GM19240 (cell line): Measurements from ENCODE around the gene RBPJL.
A peak's percentile ranks its signal among the peaks of the same experiment; 100 is the strongest.

Experiments
- DNase-seq: peaks from one replicate; pipeline ENCODE4 v3.0.0; 2011; ENCODE audit warnings: low spot score; ENCODE audit not compliant: insufficient read length

RBPJL gene

GRCh38 chr20:45316150-45317080 is 9.8 kb downstream of the RBPJL start:
- DNase-seq = no peak

- no peak for DNase-seq
Observed at GRCh38 chr20:45317826-45318225, 11.2 kb downstream of the RBPJL start.

- DNase-seq = no peak
Observed at GRCh38 chr20:45318386-45318939, 11.8 kb downstream of the RBPJL start.

GRCh38 chr20:45318948-45319347 is 12.3 kb downstream of the RBPJL start:
- no peak for DNase-seq

GRCh38 chr20:45320948-45321595 is 14.4 kb downstream of the RBPJL start:
- peak; percentile 38 for DNase-seq

GRCh38 chr20:45322952-45323383 is 16.3 kb downstream of the RBPJL start:
- no peak for DNase-seq

- no peak for DNase-seq
Observed at GRCh38 chr20:45323731-45324130, 17.1 kb downstream of the RBPJL start.

GRCh38 chr20:45325371-45325770 is 18.7 kb downstream of the RBPJL start:
- no peak for DNase-seq

GRCh38 chr20:45328451-45328850 is 21.8 kb downstream of the RBPJL start:
- no peak for DNase-seq

GRCh38 chr20:45329497-45330319 is 23.1 kb downstream of the RBPJL start:
- no peak for DNase-seq

- DNase-seq = no peak
Observed at GRCh38 chr20:45330476-45330875, 23.8 kb downstream of the RBPJL start.

GRCh38 chr20:45336530-45337366 is 30.1 kb downstream of the RBPJL start:
- no peak for DNase-seq

GRCh38 chr20:45337367-45338120 is 30.9 kb downstream of the RBPJL start:
- DNase-seq = no peak

GRCh38 chr20:45338121-45339030 is 31.7 kb downstream of the RBPJL start:
- no peak for DNase-seq

GRCh38 chr20:45339084-45339483 is 32.4 kb downstream of the RBPJL start:
- DNase-seq = no peak

GRCh38 chr20:45339799-45340198 is 33.2 kb downstream of the RBPJL start:
- DNase-seq = no peak

- DNase-seq = no peak
Observed at GRCh38 chr20:45340236-45340847, 33.7 kb downstream of the RBPJL start.

- DNase-seq = no peak
Observed at GRCh38 chr20:45340951-45341350, 34.3 kb downstream of the RBPJL start.
